ENCODE measurements around the gene GCC1.
A peak's percentile ranks its signal among the peaks of the same experiment; 100 is the strongest.

The GCC1 gene

GRCh38 chr7:127600885-127601284 is 15.5 kb upstream of the GCC1 start:
- no peak for DNase-seq (ENCODE audit: low read depth in 1 of 2, low spot score in 1 of 2)
- TF ChIP-seq GABPA (IDR thresholded peaks at IDR 0.05; ENCODE audit: low read depth) (no peak), POLR2AphosphoS5 (IDR thresholded peaks at IDR 0.05; ENCODE audit: low read depth) (no peak), REST (IDR thresholded peaks at IDR 0.05; ENCODE audit: insufficient replicate concordance, low read depth) (no peak), SPI1 (IDR thresholded peaks at IDR 0.05; ENCODE audit: borderline replicate concordance, low read depth) (no peak)
- Histone ChIP-seq H3K27ac (replicated peaks) (no peak overlapping the region), H3K27me3 (ENCODE audit: insufficient read depth, poor library complexity, severe bottlenecking) (no peaks in the 10 kb centered on the region), H3K4me3 (replicated peaks; ENCODE audit: insufficient read depth, low read length) (no peak overlapping the region)

- no peak for DNase-seq (ENCODE audit: low read depth in 1 of 2, low spot score in 1 of 2)
- H3K27ac ChIP-seq (replicated peaks) = no peak overlapping the region
- TF ChIP-seq SPI1 (IDR thresholded peaks at IDR 0.05; ENCODE audit: borderline replicate concordance, low read depth) = no peak
- TF ChIP-seq, protein P1, sequence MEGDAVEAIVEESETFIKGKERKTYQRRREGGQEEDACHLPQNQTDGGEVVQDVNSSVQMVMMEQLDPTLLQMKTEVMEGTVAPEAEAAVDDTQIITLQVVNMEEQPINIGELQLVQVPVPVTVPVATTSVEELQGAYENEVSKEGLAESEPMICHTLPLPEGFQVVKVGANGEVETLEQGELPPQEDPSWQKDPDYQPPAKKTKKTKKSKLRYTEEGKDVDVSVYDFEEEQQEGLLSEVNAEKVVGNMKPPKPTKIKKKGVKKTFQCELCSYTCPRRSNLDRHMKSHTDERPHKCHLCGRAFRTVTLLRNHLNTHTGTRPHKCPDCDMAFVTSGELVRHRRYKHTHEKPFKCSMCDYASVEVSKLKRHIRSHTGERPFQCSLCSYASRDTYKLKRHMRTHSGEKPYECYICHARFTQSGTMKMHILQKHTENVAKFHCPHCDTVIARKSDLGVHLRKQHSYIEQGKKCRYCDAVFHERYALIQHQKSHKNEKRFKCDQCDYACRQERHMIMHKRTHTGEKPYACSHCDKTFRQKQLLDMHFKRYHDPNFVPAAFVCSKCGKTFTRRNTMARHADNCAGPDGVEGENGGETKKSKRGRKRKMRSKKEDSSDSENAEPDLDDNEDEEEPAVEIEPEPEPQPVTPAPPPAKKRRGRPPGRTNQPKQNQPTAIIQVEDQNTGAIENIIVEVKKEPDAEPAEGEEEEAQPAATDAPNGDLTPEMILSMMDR (IDR thresholded peaks at IDR 0.05; ENCODE audit: insufficient read depth, low read length) = no peak
- no peak for TF ChIP-seq REST (IDR thresholded peaks at IDR 0.05; ENCODE audit: insufficient replicate concordance, low read depth)
- TF ChIP-seq GABPA (IDR thresholded peaks at IDR 0.05; ENCODE audit: low read depth) = no peak
- TF ChIP-seq POLR2AphosphoS5 (IDR thresholded peaks at IDR 0.05; ENCODE audit: low read depth) = no peak
- no peaks in the 10 kb centered on the region for H3K27me3 ChIP-seq (ENCODE audit: insufficient read depth, poor library complexity, severe bottlenecking)
- no peak overlapping the region for H3K4me3 ChIP-seq (replicated peaks; ENCODE audit: insufficient read depth, low read length)
Observed at GRCh38 chr7:127598318-127598717, 12.9 kb upstream of the GCC1 start.

- Histone ChIP-seq H3K4me3 (replicated peaks; ENCODE audit: insufficient read depth, low read length) (no peak overlapping the region), H3K27me3 (ENCODE audit: insufficient read depth, poor library complexity, severe bottlenecking) (no peaks in the 10 kb centered on the region), H3K27ac (replicated peaks) (no peak overlapping the region)
- TF ChIP-seq, protein P1 (IDR thresholded peaks at IDR 0.05; ENCODE audit: insufficient read depth, low read length) = no peak
- TF ChIP-seq SPI1 (IDR thresholded peaks at IDR 0.05; ENCODE audit: borderline replicate concordance, low read depth) = no peak
- no peak for TF ChIP-seq REST (IDR thresholded peaks at IDR 0.05; ENCODE audit: insufficient replicate concordance, low read depth)
- no peak for DNase-seq (ENCODE audit: low read depth in 1 of 2, low spot score in 1 of 2)
Observed at GRCh38 chr7:127595737-127596136, 10.3 kb upstream of the GCC1 start.

DNA sequence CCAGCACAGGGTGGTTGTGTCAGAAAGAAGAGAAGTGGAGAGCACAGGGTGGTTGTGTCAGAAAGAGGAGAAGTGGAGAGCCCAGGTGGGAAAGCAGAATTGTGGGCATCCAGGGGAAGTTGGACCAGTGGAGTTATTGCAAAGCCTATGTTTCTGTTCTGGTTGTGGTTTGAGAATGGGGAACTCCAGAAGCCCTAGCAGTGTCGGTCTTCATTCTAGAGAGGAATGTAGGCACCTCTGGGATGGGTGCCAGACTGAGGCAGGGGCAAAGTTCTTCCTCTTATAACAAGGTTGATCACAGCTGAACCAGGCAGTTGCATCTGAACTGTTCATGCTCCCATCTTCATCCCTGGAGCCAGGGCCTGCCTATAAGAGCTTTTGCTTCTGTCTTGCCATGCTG is 9.1 kb upstream of the GCC1 start:
- no peak for TF ChIP-seq REST (IDR thresholded peaks at IDR 0.05; ENCODE audit: insufficient replicate concordance, low read depth)
- peak; percentile 98 for TF ChIP-seq SPI1 (IDR thresholded peaks at IDR 0.05; ENCODE audit: borderline replicate concordance, low read depth)
- TF ChIP-seq POLR2AphosphoS5 (IDR thresholded peaks at IDR 0.05; ENCODE audit: low read depth) = peak; percentile 81
- H3K4me3 ChIP-seq (replicated peaks; ENCODE audit: insufficient read depth, low read length) = no peak overlapping the region
- no peak overlapping the region for H3K27ac ChIP-seq (replicated peaks)
- peak; percentile 73 to 96 for DNase-seq (ENCODE audit: low read depth in 1 of 2, low spot score in 1 of 2)
- H3K27me3 ChIP-seq (ENCODE audit: insufficient read depth, poor library complexity, severe bottlenecking) = no peaks in the 10 kb centered on the region
